CD14-positive monocyte (primary cell): Measurements from ENCODE around the gene CASP3. TPM values are rescaled to one million over a fixed set of nuclear protein-coding genes. Genes with fewer than 3 reads are reported as not detected.

ENCODE experiments used
- DNase-seq, 3 donors: peaks; one replicate each; pipeline ENCODE4 v3.0.0-alpha.2; 2011 to 2022
- H2AFZ ChIP-seq: 2 replicates; pipeline ENCODE4 v1.6.0; 2012; ENCODE audit warnings: mild to moderate bottlenecking, low read depth, low read length, inconsistent platforms; ENCODE audit not compliant: insufficient read depth, poor library complexity, severe bottlenecking
- H3K27ac ChIP-seq, 2 donors: 1 replicate in 1 of 2; 2 replicates in 1 of 2; pipeline ENCODE4 v1.5.1; 2012 to 2013; ENCODE audit warnings: low read length in 2 of 2, control low read depth in 1 of 2, inconsistent platforms in 1 of 2, low read depth in 1 of 2, mild to moderate bottlenecking in 1 of 2
- H3K27me3 ChIP-seq, 2 donors: one replicate each; pipeline versions ENCODE4 v1.6.0 to v1.6.1; 2011 to 2013; ENCODE audit warnings: low read length in 2 of 2; ENCODE audit not compliant: control insufficient read depth in 2 of 2, insufficient read depth in 2 of 2
- H3K36me3 ChIP-seq, 2 donors: replicated peaks in 1 of 2; 1 replicate in 1 of 2; 2 replicates in 1 of 2; pipeline versions ENCODE4 v1.5.1 to v1.6.1; 2012 to 2013; ENCODE audit warnings: low read length in 2 of 2, control low read depth in 1 of 2, inconsistent platforms in 1 of 2, mild to moderate bottlenecking in 1 of 2; ENCODE audit not compliant: insufficient read depth in 2 of 2, control insufficient read depth in 1 of 2
- H3K4me1 ChIP-seq, 2 donors: 1 replicate in 1 of 2; 2 replicates in 1 of 2; pipeline versions ENCODE4 v1.5.1 to v1.6.1; 2012 to 2013; ENCODE audit warnings: low read length in 2 of 2, control low read depth in 1 of 2, inconsistent platforms in 1 of 2, mild to moderate bottlenecking in 1 of 2, moderate library complexity in 1 of 2; ENCODE audit not compliant: insufficient read depth in 2 of 2, control insufficient read depth in 1 of 2
- H3K4me2 ChIP-seq: replicated peaks from 2 replicates; pipeline ENCODE3; 2012; ENCODE audit warnings: low read length, moderate library complexity, mild to moderate bottlenecking; ENCODE audit not compliant: poor library complexity, severe bottlenecking; ENCODE audit errors: extremely low read depth
- H3K4me3 ChIP-seq, 3 experiments: fragments of 200-600 bp in 1 of 3; sonication (generic) in 1 of 3; replicated peaks in 1 of 3; 1 replicate in 2 of 3; 2 replicates in 1 of 3; pipeline ENCODE4 v1.5.1; 2011 to 2013; ENCODE audit warnings: low read length in 3 of 3, mild to moderate bottlenecking in 3 of 3, control low read depth in 2 of 3, low read depth in 2 of 3, inconsistent platforms in 1 of 3, moderate library complexity in 1 of 3
- H3K79me2 ChIP-seq: 2 replicates; pipeline ENCODE4 v1.6.0; 2012; ENCODE audit warnings: mild to moderate bottlenecking, control low read depth, inconsistent platforms, low read length, moderate library complexity; ENCODE audit not compliant: insufficient read depth
- H3K9ac ChIP-seq: 2 replicates; pipeline ENCODE4 v1.6.0; 2017; ENCODE audit warnings: low read length, mild to moderate bottlenecking; ENCODE audit not compliant: insufficient read depth, poor library complexity, severe bottlenecking
- H3K9me3 ChIP-seq, 2 donors: replicated peaks in 1 of 2; 1 replicate in 1 of 2; 2 replicates in 1 of 2; pipeline versions ENCODE4 v1.5.1 to v1.6.1; 2012 to 2013; ENCODE audit warnings: low read length in 2 of 2, control low read depth in 1 of 2; ENCODE audit not compliant: control insufficient read depth in 1 of 2, insufficient read depth in 1 of 2
- H4K20me1 ChIP-seq: 2 replicates; pipeline ENCODE4 v1.6.0; 2012; ENCODE audit warnings: mild to moderate bottlenecking, low read length, control low read depth, moderate library complexity; ENCODE audit not compliant: insufficient read depth
- H3K27ac Mint-ChIP-seq, 7 donors: one replicate each; pipeline ENCODE4 v1.8.0; 2020; ENCODE audit warnings: mild to moderate bottlenecking in 7 of 7, mixed read lengths in 7 of 7, moderate library complexity in 6 of 7, inconsistent platforms in 2 of 7
- H3K27me3 Mint-ChIP-seq, 3 donors: one replicate each; pipeline ENCODE4 v1.8.0; 2021 to 2022; ENCODE audit warnings: low read depth in 3 of 3, mild to moderate bottlenecking in 3 of 3, mixed read lengths in 3 of 3, moderate library complexity in 3 of 3, inconsistent platforms in 1 of 3
- H3K36me3 Mint-ChIP-seq, 2 donors: one replicate each; pipeline ENCODE4 v1.8.0; 2020; ENCODE audit warnings: mixed read lengths in 2 of 2, inconsistent platforms in 1 of 2, mild to moderate bottlenecking in 1 of 2
- H3K4me1 Mint-ChIP-seq: one replicate; pipeline ENCODE4 v1.8.0; 2020; ENCODE audit warnings: mild to moderate bottlenecking, mixed read lengths
- H3K4me3 Mint-ChIP-seq, 2 donors: one replicate each; pipeline ENCODE4 v1.8.0; 2020; ENCODE audit warnings: mild to moderate bottlenecking in 2 of 2, mixed read lengths in 2 of 2, moderate library complexity in 1 of 2
- H3K9me3 Mint-ChIP-seq, 7 donors: one replicate each; pipeline ENCODE4 v1.8.0; 2020 to 2022; ENCODE audit warnings: mixed read lengths in 7 of 7, mild to moderate bottlenecking in 6 of 7, moderate library complexity in 6 of 7, inconsistent platforms in 2 of 7
- WGBS: methylation state at CpG from one replicate; pipeline ENCODE4 v1.1.5; 2013; ENCODE audit warnings: missing lambda C conversion rate; ENCODE audit not compliant: insufficient coverage; 5-methylcytosine and 5-hydroxymethylcytosine counted together
- intact Hi-C, 2 donors: fragments of 100-400 bp; cut with micrococcal nuclease; formaldehyde crosslinking; loops; one replicate each; pipeline versions ENCODE4 v1.15.0 to v1.15.1; 2023
- polyA plus RNA-seq, 3 donors: library from polyadenylated mRNA; depleted of rRNA in 1 of 3; unstranded in 2 of 3; stranded (reverse) in 1 of 3; fragments of 300-500 nt in 2 of 3; fragments of >200 nt in 1 of 3; fragmentation: Illumina TruSeq in 2 of 3; gene quantifications; 1 replicate in 2 of 3; 2 replicates in 1 of 3; pipeline ENCODE4 v1.2.3, GENCODE V29; 2012 to 2021
- TF ChIP-seq, protein P1 (sequence below): fragments of 200-600 bp; IDR thresholded peaks from one replicate; pipeline ENCODE4 v1.8.0; 2022; ENCODE audit warnings: antibody characterized with exemption, mild to moderate bottlenecking

CASP3 gene
- polyA plus RNA-seq, 3 donors, result 6.7 to 11.3 (median 11.1) TPM

DNA sequence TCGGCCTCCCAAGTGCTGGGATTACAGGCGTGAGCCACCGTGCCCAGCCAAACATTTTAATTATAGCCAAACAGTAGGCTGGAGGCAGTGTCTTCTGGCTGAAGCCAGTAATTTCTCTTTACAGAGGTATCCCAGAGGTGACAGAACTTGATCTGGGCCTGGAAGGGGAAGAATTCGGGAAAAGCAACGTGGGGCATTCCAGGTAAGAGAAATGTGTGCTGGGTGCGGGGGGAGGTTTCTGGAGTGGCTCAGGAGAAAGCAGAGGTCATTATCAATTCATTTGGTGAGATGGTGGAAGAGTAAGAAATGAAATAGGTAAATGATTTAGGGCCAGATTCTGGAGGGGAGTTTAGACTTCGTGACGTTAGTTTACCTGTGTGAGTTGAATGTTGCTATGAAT lies 2.7 kb upstream of the CASP3 start:
- H3K4me1 Mint-ChIP-seq, result peaks cover 47% of the 10 kb centered on the region
- intact Hi-C loops, result loop anchor here in 1 of 2 donors (10.0 kb wide), 1 partner anchor 1147 kb away; the partner anchor contains the start of gene ING2

GRCh38 chr4:184649971-184650855 lies 966 bp upstream of the CASP3 start:
- H3K79me2 ChIP-seq, result peaks cover 59% of the 10 kb centered on the region
- TF ChIP-seq, protein P1, sequence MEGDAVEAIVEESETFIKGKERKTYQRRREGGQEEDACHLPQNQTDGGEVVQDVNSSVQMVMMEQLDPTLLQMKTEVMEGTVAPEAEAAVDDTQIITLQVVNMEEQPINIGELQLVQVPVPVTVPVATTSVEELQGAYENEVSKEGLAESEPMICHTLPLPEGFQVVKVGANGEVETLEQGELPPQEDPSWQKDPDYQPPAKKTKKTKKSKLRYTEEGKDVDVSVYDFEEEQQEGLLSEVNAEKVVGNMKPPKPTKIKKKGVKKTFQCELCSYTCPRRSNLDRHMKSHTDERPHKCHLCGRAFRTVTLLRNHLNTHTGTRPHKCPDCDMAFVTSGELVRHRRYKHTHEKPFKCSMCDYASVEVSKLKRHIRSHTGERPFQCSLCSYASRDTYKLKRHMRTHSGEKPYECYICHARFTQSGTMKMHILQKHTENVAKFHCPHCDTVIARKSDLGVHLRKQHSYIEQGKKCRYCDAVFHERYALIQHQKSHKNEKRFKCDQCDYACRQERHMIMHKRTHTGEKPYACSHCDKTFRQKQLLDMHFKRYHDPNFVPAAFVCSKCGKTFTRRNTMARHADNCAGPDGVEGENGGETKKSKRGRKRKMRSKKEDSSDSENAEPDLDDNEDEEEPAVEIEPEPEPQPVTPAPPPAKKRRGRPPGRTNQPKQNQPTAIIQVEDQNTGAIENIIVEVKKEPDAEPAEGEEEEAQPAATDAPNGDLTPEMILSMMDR, result no peak
- Mint-ChIP-seq H3K9me3 (no peaks in the 10 kb centered on the region), H3K4me3 (peak overlapping the region; percentile 87 to 94), H3K36me3 (peaks cover 16 to 18% of the 10 kb centered on the region in 2 donors), H3K4me1 (peaks cover 50% of the 10 kb centered on the region), H3K27me3 (peaks cover 0 to 1% (median 0%) of the 10 kb centered on the region in 3 donors), H3K27ac (peak overlapping the region; percentile 84 to 94 (median 91))
- 22% methylated on average over 12 of the region's 21 CpGs for WGBS
- peak overlapping the region; percentile 89 to 91 (median 89) for H3K4me3 ChIP-seq
- intact Hi-C loops, result loop anchor here (5.0 to 10.0 kb wide), 3 partner anchors 82 to 1145 kb away; partner anchors contain the start of genes CENPU (in 2 of the 2) and ING2 (in 1 of the 2)
- peaks cover 6 to 18% of the 10 kb centered on the region in 2 donors for H3K36me3 ChIP-seq
- peak overlapping the region; percentile 86 for H3K4me2 ChIP-seq
- peak overlapping the region; percentile 76 for H3K9ac ChIP-seq
- H4K20me1 ChIP-seq, result peaks cover 20% of the 10 kb centered on the region
- H3K9me3 ChIP-seq, result no peaks in the 10 kb centered on the region
- peak overlapping the region; percentile 99 for H2AFZ ChIP-seq
- H3K27me3 ChIP-seq, result no peaks in the 10 kb centered on the region
- peaks cover 21 to 41% of the 10 kb centered on the region in 2 donors for H3K4me1 ChIP-seq
- H3K27ac ChIP-seq, result peak overlapping the region; percentile 69 to 87
- DNase-seq, result peak in 2 of 3 donors; percentile 23 to 69

More for the DNA sequence above, 2.7 kb upstream of the CASP3 start:
- Mint-ChIP-seq H3K9me3 (no peaks in the 10 kb centered on the region), H3K27me3 (peaks cover 0 to 1% (median 0%) of the 10 kb centered on the region in 3 donors), H3K36me3 (peaks cover 8 to 9% of the 10 kb centered on the region in 2 donors), H3K27ac (peak overlapping the region in 5 of 7 donors; percentile 15 to 75 (median 62)), H3K4me3 (no peak overlapping the region)
- H3K36me3 ChIP-seq, result peaks cover 0 to 2% of the 10 kb centered on the region in 2 donors
- H3K4me1 ChIP-seq, result peaks cover 31 to 51% of the 10 kb centered on the region in 2 donors
- peaks cover 13% of the 10 kb centered on the region for H4K20me1 ChIP-seq
- DNase-seq, result no peak
- H3K9me3 ChIP-seq, result no peaks in the 10 kb centered on the region
- H2AFZ ChIP-seq, result no peak overlapping the region
- no peak overlapping the region for H3K9ac ChIP-seq
- no peak overlapping the region for H3K4me2 ChIP-seq
- no peak overlapping the region for H3K27ac ChIP-seq
- H3K4me3 ChIP-seq, result no peak overlapping the region
- peaks cover 42% of the 10 kb centered on the region for H3K79me2 ChIP-seq
- 95% methylated on average over 5 of the region's 8 CpGs for WGBS
- no peaks in the 10 kb centered on the region for H3K27me3 ChIP-seq
- TF ChIP-seq, protein P1, result no peak
